ENCODE results near the gene BLM.
A peak's percentile ranks its signal among the peaks of the same experiment; 100 is the strongest.
"Not testable (repeated sequence)": the region's sequence is repeated elsewhere in the genome, so short reads cannot be mapped to it uniquely, and the experiment has no call there.

Gene BLM

DNA sequence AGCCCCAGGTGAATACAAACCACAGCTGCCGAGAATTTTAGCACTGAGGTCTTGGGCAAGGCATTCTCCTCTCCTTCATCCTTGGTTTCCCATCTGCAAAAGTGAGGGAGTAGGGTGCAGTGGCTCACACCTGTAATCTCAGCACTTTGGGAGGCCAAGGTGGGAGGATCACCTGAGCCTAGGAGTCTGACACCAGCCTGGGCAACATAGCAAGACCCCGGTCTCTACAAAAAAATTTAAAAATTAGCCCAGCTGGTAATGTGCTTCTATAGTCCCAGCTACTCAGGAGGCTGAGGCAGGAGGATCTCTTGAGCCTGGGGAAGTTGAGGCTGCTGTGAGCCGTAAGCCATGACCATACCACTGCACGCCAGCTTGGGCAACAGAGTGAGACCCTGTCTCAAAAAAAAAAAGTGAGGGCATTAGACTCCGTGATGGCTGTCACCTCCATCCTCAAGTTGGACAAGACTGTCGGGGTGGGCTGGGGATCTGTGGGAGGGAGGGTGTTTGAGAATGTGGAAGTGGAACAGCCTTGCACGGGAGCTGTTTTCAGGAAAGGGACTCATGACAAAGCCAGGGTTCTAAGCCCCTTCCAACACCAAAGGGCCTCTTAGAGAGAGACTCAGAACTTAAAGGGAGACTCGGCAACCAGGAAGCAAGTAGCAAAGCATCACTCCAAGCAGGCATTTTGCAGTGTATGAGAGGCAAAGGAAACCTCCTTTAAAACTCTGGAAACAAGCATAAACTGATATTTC is 105.2 kb downstream of the BLM start:
- DNase-seq (ENCODE audit: low read depth) = no peak

DNA sequence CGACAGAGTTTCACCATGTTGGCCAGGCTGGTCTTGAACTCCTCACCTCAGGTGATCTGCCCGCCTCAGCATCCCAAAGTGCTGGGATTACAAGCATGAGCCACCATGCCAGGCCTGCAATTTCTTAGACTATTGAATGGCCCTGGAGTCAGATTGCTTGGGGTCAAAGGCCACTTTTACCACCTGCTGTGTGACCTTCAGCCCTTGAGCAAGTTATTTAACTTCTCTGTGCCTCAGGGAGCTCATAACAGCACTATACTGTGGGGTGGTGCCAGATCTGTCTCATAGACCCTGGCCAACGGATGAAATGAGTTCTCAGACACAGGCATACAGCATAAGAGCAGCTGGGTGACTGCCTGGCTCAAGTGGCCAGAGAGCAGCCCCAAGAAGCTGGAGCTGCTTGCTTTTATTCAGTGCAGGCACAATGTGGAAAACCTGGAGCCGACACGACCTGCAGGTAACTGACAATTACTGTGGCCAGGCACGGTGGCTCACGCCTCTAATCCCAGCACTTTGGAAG is 106.4 kb downstream of the BLM start:
- no peak for DNase-seq (ENCODE audit: low read depth)

DNA sequence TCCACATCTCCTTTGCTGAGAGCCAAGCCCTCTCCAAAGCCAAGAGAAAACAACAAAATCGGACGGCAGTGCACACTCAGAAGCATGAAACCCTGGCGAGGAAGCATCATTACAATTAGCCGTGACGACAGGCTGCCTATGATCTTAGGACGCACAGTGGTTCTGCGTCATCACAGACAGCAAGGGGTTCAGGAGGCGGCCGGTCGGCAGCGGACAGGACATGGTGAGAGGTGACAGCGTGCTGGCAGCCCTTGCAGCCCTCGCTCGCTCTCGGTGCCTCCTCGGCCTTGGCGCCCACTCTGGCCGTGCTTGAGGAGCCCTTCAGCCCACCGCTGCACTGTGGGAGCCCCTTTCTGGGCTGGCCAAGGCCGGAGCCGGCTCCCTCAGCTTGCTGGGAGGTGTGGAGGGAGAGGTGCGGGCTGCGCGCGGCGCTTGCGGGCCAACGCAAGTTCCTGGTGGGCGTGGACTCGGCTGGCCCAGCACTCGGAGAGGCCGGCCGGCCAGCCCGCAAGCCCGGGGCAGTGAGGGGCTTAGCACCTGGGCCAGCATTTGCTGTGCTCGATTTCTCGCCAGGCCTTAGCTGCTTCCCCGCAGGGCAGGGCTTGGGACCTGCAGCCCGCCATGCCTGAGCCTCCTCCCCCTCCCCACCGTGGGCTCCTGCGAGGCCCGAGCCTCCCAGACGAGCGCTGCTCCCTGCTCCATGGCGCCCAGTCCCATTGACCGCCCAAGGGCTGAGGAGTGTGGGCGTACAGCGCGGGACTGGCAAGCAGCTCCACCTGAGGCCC is 108.2 kb downstream of the BLM start:
- not testable (repeated sequence) for DNase-seq (ENCODE audit: low read depth)

DNA sequence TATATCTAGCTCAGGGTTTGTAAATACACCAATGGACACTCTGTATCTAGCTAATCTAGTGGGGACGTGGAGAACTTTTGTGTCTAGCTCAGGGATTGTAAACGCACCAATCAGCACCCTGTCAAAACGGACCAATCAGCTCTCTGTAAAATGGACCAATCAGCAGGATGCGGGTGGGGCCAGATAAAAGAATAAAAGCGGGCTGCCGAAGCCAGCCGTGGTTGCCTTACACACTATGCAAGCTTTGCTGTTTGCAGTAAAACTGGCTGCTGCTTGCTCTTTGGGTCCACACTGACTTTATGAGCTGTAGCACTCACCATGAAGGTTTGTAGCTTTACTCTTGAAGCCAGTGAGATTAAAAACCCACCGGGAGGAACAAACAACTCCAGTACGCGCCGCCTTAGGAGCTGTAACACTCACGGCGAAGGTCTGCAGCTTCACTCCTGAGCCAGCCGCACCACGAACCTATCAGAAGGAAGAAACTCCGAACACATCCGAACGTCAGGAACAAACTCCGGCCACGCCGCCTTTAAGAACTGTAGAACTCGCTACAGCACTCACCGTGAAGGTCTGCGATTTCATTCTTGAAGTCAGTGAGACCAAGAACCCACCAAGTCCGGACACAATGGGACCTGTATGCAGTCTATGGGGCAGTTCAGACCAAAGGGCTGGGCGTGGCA is 109.2 kb downstream of the BLM start:
- DNase-seq (ENCODE audit: low read depth) = not testable (repeated sequence)

DNA sequence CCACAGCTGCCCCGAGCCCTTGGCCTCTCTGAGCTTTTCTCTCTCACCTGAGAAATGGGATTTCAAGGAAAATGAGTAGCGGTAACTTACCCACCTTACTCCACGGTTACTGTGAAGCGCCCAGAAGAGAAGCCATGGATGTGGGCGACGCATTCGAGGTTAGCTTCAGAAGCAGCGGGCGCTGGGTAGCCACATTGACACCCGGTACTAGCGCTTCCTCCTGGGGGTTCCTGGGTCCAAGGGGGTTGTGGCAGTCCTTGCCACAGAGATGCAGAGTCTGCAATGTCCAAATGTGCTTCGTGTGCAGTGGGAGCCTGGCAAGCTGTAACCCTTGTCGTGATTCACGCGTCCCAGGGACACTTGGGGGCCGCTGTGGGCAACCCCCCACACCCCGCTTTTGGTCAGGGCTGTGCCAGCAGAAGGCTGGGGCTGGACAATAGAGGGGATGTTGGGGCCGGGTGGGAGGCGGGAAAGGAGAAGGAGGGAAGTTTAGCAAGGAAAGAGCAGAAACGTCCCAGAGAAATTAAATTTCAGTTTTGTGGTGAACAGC is 109.8 kb downstream of the BLM start:
- no peak for DNase-seq (ENCODE audit: low read depth)

DNA sequence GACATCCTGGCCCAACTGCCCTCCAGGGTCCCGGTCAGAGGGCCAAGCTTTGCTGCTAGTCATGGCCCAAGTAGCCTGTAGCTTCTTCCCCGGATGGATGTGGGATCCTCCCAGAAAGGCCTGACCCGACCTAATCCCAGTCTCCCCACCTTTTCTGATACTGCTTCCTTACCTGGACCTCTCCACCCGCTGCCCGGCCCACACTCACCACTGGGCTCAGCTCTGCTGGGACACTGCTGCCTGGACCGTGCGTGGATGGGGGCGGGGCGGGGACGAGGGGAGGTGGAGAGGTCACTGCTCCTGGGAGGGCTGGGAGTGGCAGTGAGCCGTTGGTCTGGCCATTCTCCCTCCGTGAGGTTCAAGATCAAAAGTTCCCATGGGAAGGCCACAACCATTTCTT is 111.0 kb downstream of the BLM start:
- DNase-seq (ENCODE audit: low read depth) = no peak

DNA sequence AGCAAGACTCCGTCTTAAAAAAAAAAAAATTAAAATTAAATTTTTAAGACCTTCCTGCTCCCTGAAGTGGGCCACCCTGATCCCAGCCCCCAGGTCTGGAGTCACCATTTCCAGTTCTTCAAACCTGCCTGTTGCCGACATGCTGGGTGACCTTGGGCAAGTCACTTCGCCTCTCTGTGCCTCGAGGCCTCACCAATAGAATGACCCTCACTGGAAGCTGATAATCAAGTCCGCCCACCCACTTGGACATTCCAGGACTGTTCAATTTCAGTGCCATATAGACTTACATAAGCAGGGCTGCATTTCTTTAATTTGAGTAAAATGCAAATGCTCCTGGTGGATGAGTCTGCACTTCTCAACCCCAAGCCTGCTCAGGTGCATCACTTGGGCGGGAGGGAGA is 112.0 kb downstream of the BLM start:
- no peak for DNase-seq (ENCODE audit: low read depth)

DNA sequence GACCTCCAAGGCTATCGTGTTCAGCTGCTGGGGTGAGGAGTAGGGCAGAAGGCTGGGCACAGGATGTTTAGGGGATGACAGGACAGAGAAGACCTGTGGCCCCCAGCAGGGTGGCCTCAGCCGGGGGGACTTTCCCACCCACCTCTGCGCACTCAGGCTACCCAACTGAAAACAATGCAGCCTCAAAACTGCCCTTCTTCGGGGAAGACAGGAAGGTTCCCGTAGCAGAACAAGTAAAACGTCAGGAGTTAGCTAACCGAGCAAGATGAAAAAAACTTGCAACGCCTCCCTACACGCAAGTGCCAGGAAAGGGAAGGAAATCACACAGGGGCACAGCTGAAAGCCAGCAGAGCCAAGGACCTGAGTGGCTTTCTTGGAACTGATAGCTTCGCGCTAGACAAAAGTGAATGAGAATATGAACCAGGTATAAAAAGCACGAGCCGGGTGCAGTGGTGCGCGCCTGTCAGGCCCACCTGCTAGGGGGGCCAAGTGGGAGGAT is 112.8 kb downstream of the BLM start:
- no peak for DNase-seq (ENCODE audit: low read depth)

DNA sequence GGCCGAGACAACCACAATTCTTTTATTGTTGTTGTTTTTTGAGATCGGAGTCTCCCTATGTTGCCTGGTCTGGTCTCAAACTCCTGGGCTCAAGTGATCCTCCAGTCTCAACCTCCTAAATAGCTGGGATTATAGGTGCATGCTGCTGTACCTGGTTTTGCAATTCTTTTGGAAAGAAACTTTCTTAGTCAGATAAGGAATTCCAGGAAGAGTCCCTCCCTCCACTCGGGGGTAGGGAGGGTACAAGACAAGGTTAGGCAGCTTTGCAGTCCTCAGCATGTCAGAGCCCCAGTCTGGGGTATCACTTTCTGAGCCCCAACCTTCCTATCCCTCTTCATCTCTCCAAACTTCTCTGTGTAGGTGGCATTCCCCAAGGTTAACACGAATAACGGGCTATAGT is 117.5 kb downstream of the BLM start:
- DNase-seq (ENCODE audit: low read depth) = no peak

DNA sequence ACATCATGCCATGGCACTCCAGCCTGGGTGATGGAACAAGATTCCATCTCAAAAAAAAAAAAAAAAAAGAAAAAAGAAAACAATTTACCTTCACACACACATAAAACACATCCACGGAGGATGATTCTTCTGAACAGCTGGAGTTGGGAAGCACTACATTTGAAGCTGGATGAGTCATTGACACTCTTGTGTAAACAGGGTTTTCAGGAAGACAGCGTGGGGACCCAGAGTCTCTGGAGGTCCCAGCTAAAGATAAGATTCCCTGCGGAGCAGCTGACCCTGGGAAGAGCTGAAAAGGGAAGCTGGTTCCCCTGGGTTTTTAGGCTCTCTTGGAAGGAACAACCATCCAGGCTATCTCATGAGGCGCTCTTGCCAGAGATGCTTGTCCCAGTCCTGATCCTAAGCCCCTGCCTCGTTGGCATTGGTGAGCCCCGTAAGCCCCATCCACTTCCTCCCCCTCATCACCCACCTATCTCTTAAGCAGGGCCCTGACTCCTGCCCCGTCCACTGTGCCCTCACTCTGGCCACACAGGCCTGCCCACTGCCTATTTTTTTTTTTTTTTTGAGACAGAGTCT is 119.2 kb downstream of the BLM start:
- DNase-seq (ENCODE audit: low read depth) = no peak

DNA sequence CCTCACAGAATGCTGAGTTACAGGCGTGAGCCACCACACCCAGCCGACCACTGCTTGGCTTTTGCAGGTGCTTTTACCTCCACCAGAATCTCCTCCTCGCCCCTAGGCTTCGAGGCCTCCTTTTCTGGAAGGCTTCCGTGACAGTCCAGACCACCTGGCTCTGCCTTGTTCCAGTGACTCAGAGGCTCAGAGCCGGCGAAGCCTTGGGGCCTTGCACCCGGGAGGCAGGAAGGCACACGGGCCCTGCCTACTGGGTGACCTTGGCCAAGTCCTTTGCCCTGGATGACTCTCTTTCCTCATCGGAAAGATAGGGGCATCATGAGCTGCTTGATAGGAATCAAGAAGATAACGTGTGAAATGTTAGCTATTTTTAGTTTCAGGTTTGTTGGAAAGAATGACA is 119.9 kb downstream of the BLM start:
- no peak for DNase-seq (ENCODE audit: low read depth)

DNA sequence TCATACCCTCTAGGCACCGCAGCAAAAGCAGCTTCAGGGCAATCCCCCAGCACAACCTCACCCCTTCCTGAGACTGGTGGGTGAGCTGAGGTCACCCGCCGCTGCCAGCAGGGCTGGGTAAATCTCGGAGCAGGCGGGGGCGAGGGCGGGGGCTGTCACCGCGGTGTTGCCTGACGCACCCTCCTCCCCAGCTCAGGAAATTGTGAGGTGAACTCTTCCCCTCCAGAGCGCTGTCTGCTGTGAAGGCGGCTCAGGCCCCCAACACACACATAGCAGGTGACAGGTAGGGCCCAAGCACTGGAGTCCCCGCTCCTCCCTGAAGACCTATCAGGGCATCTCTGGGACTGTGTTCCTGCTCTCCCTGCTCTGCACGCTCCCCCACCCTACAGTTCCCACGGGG is 121.0 kb downstream of the BLM start:
- DNase-seq (ENCODE audit: low read depth) = no peak

DNA sequence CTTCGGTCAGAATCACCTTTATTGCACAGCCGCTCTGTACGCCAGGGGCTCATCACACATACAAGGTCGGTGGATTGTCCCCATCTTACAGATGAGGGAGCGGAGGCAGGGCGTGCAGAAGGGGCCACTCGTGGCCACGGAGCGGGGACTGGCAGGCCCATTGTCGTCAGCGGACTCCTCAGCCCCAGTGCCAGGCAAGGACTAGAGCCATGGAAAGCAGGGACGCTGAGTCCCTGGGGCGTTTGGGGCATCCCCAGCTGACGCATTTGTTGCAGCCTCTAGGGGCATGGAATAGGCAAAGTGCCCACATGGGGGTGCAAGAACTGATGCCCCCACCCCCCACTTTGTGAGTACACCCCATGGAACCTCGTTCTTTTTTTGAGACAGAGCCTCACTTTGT is 121.4 kb downstream of the BLM start:
- no peak for DNase-seq (ENCODE audit: low read depth)

DNA sequence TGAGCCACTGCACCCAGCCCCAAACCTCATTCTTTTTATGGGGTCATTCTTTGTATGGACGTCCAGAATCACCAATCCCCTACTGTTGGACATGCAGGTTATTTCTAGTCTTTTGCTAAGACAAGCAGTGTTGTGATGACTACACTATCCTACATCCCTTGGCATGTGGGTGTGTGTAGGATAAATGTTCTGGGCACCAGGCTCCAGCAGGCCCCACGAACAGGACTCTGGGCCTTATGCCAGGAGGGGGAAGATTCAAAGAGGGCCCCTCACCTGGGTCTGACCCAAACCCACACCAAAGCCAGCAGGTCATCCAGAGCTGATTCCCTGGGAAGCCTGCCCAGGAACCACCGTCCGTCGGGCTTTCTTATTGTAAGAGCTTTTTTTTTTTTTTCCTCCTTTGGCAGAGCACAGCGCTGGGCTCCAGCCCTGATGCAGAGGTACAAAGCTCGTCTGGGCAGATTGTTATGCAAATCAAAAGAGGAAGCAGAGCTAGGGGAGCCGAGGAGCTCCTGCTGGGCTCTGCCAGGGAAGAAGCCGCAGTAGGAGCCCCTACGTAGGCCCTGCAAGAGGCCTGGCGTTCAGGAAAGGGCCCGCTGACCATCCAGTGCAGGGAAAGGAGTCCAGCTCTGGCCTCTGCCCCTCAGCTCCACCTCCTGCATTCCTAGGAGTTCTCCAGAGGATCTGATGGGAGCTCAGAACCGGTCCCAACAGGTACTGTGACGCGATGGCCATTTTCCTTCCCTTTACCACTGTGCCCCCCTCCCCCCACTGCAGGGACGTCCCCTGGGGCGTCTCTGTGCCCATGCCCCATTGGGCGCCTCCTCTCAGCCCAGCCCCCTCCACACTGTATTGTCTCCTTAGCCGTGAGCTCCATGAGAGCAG is 122.3 kb downstream of the BLM start:
- no peak for DNase-seq (ENCODE audit: low read depth)

DNA sequence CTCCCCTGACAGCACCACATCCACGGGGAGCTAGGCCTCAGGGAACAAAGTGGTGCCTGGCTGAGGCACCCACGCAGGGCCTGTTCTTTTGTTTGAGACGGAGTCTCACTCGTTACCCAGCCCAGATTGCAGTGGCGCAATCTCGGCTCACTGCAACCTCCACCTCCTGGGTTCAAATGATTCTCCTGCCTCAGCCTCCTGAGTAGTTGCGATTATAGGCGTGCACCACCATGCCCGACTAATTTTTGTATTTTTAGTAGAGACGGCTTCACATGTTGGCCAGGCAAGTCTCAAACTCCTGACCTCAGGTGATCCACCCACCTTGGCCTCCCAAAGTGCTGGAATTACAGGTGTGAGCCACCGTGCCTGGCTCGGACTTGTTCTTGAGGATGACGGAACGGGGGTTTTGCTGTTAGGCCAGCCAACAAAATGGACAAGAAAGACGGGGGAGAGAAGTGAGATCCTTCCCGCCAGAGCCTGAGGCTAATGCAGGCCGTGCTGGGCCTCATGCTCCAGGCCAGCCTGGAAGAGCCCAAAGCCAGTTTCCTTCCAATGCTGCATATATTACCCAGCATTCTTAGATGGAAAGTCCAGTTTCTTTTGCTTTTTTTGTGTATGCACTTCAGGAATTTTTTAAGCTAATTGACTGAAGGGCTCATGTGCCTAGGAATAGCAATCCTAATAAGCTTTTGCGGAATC is 123.2 kb downstream of the BLM start:
- DNase-seq (ENCODE audit: low read depth) = no peak

DNA sequence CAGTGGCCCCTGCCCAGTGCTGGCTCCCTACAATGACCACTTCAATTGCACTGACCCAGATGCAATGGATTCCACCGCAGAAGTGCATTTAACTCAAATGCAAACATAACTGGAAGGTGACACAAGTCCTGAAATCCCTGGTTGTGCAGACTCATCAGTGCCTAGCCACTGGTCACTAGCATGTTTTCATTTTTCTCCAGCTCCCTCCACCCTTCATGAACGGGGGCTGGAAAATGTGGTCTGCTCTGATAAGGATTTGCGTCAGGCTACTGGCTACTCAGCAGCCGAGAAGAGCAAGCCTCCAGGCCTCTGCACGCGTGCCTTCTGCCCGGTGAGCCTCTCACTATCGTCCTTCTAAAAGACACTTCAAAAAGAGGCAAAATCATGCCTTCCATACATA is 123.8 kb downstream of the BLM start:
- no peak for DNase-seq (ENCODE audit: low read depth)

DNA sequence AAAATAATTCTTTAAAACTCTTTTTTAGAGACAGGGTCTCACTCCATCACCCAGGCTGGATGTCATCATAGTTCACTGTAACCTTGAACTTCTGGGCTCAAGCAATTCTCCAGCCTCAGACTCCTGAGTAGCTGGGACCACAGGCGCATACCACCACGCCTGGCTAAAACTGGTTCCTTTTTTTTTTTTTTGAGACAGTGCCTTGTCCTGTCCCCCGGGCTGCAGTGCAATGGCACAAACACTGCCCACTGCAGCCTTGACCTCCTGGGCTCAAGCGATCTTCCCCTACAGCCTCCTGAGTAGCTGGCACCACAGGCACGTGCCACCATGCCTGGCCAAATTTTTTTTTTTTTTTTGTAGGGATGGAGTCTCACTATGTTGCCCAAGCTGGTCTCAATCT is 127.5 kb downstream of the BLM start:
- no peak for DNase-seq (ENCODE audit: low read depth)

DNA sequence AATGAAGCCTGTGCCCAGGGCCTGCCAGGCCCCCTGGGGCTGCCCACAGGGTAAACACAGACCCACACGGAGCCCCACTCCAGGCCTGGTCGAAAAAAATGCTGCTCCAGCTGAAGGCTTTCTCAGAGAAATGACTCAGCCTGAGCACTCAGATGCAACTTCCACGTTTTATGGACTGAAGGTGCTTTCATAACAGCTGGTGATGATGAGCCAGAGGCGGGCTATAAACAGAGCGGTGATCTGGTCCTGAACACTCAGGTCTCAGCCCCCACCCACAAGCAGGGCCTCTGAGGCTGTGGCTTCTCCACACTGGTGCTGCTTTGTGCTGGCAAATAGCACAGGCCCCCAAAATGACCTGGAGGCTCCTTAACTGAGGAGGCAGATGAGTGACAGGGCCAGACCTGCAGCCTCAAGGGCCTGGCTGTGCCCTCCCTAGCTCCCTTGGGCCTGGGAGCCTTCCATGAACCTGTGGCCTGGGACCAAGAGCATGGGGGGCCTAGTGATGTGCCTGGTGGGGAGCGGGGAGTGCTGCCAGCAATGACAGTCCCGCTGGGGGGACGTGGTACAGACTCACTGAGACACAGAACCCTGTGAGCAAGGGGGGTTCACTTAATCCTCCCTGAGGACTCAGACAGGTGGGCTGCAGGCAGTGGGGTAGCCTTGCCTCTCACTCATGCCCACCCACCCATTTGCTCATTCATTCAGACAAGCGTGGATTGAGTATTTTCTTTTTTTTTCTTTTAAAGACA is 128.2 kb downstream of the BLM start:
- DNase-seq (ENCODE audit: low read depth) = peak; percentile 69

DNA sequence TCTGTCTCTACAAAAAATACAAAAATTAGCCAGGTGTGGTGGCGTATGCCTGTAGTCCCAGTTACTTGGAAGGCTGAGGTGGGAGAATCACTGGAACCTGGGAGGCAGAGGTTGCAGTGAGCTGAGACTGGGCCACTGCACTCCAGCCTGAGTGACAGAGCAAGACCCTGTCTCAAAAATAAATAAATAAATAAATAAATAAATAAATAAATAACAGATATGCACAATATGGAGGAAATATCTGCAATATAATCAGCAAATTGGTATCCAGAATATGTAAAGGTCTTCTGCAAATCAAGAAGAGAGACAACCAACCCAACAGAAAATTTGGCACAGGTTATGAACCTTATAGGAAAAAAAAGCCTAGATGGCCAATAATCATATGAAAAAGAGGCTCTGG is 132.3 kb downstream of the BLM start:
- DNase-seq (ENCODE audit: low read depth) = not testable (repeated sequence)

DNA sequence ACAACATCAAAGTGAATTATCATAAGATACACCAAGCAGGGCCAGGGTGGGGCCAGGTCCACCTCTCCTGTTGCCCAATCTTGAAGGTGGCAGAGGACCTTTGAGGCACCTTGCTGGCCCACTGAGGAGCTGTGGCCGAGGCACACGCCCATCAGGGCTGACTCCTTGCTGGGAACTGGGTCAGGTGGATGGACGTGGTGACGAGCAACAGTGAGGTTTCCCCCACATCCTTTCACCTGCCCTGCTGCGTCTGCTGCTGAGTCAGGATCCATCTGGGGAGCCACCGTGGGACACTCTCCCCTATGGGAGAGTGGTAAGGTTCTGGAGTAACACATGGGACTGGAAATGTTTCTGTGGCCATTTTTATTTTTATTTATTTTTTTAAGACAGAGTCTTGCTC is 134.0 kb downstream of the BLM start:
- DNase-seq (ENCODE audit: low read depth) = no peak

Data from HS-5 (cell line).